Measurements from ENCODE around the gene MFAP2. TPM values are rescaled to one million over a fixed set of nuclear protein-coding genes. Genes with fewer than 3 reads are reported as not detected.

The MFAP2 gene
- total RNA-seq, 2 donors from 2014 or later = 1.4 to 6.0 TPM

- Histone ChIP-seq H3K9me3 (no peaks in the 10 kb centered on the region), H3K27ac (no peak overlapping the region), H3K4me3 (no peak overlapping the region), H3K36me3 (peaks cover 40% of the 10 kb centered on the region), H3K4me1 (no peaks in the 10 kb centered on the region), H3K27me3 (no peaks in the 10 kb centered on the region), H3K9ac (ENCODE audit: low read depth in 2 of 2, low read length in 2 of 2) (no peak overlapping the region)
- intact Hi-C loops (cut with DNase I) = no loop called here
- DNase-seq = no peak
- TF ChIP-seq CTCF (IDR thresholded peaks at IDR 0.05) = no peak
These were observed 44.3 kb upstream of the MFAP2 start for GRCh38 chr1:17024721-17025120.

GRCh38 chr1:17023573-17023972, 43.2 kb upstream of the MFAP2 start:
- no peak for TF ChIP-seq CTCF (IDR thresholded peaks at IDR 0.05)
- no peaks in the 10 kb centered on the region for H3K9me3 ChIP-seq
- no peaks in the 10 kb centered on the region for H3K4me1 ChIP-seq
- no peak for DNase-seq
- intact Hi-C loops (cut with DNase I) = no loop called here
- no peak overlapping the region for H3K27ac ChIP-seq
- no peaks in the 10 kb centered on the region for H3K27me3 ChIP-seq
- peaks cover 48% of the 10 kb centered on the region for H3K36me3 ChIP-seq
- H3K9ac ChIP-seq (ENCODE audit: low read depth in 2 of 2, low read length in 2 of 2) = no peak overlapping the region
- H3K4me3 ChIP-seq = no peak overlapping the region

GRCh38 chr1:17023102-17023501, 42.7 kb upstream of the MFAP2 start:
- no peak overlapping the region for H3K4me3 ChIP-seq
- intact Hi-C loops (cut with DNase I) = no loop called here
- no peak overlapping the region for H3K27ac ChIP-seq
- no peak overlapping the region for H3K9ac ChIP-seq (ENCODE audit: low read depth in 2 of 2, low read length in 2 of 2)
- H3K9me3 ChIP-seq = no peaks in the 10 kb centered on the region
- H3K4me1 ChIP-seq = no peaks in the 10 kb centered on the region
- no peaks in the 10 kb centered on the region for H3K27me3 ChIP-seq
- no peak for DNase-seq
- H3K36me3 ChIP-seq = peaks cover 48% of the 10 kb centered on the region
- TF ChIP-seq CTCF (IDR thresholded peaks at IDR 0.05) = no peak

- H3K4me3 ChIP-seq = no peak overlapping the region
- intact Hi-C loops (cut with DNase I) = no loop called here
- no peaks in the 10 kb centered on the region for H3K27me3 ChIP-seq
- H3K9me3 ChIP-seq = no peaks in the 10 kb centered on the region
- no peak overlapping the region for H3K27ac ChIP-seq
- H3K36me3 ChIP-seq = peaks cover 44% of the 10 kb centered on the region
- no peaks in the 10 kb centered on the region for H3K4me1 ChIP-seq
- TF ChIP-seq CTCF (IDR thresholded peaks at IDR 0.05) = no peak
- no peak for DNase-seq
- H3K9ac ChIP-seq (ENCODE audit: low read depth in 2 of 2, low read length in 2 of 2) = no peak overlapping the region
These were observed 41.5 kb upstream of the MFAP2 start for GRCh38 chr1:17021896-17022295.

GRCh38 chr1:17020502-17020901, 40.1 kb upstream of the MFAP2 start:
- intact Hi-C loops (cut with DNase I) = no loop called here
- Histone ChIP-seq H3K27ac (no peak overlapping the region), H3K4me3 (no peak overlapping the region), H3K9me3 (no peaks in the 10 kb centered on the region), H3K4me1 (no peaks in the 10 kb centered on the region), H3K27me3 (no peaks in the 10 kb centered on the region), H3K9ac (ENCODE audit: low read depth in 2 of 2, low read length in 2 of 2) (no peak overlapping the region), H3K36me3 (peaks cover 34% of the 10 kb centered on the region)
- TF ChIP-seq CTCF (IDR thresholded peaks at IDR 0.05) = no peak
- DNase-seq = no peak

GRCh38 chr1:17018849-17019248, 38.4 kb upstream of the MFAP2 start:
- Histone ChIP-seq H3K9ac (ENCODE audit: low read depth in 2 of 2, low read length in 2 of 2) (no peak overlapping the region), H3K4me1 (no peaks in the 10 kb centered on the region), H3K4me3 (no peak overlapping the region), H3K27me3 (no peaks in the 10 kb centered on the region), H3K36me3 (peaks cover 34% of the 10 kb centered on the region), H3K27ac (no peak overlapping the region), H3K9me3 (no peaks in the 10 kb centered on the region)
- no peak for TF ChIP-seq CTCF (IDR thresholded peaks at IDR 0.05)
- intact Hi-C loops (cut with DNase I) = no loop called here
- no peak for DNase-seq

Measured in colonic mucosa (tissue), 4 donors.